WTC11 (cell line): Measurements from ENCODE around the gene ZNF185. TPM values are rescaled to one million over a fixed set of nuclear protein-coding genes. Genes with fewer than 3 reads are reported as not detected.

Source experiments
- ATAC-seq: fragments of 200-7000 bp; cut with Tn5 transposase; 2 replicates; pipeline ENCODE4 v1.10.0; 2021; ENCODE audit warnings: mild to moderate bottlenecking, moderate library complexity
- CTCF ChIA-PET: fragments of 300-600 bp; sonication (Branson Sonifier 250); formaldehyde crosslinking; loops from one replicate; lab custom pipeline; 2021; ENCODE audit warnings: antibody characterized with exemption; lab: Charles Lee
- POLR2A ChIA-PET: fragments of 350-600 bp; sonication (Branson Sonifier 250); formaldehyde crosslinking; loops from one replicate; lab custom pipeline; 2021; ENCODE audit warnings: antibody characterized with exemption; lab: Charles Lee
- DNase-seq: peaks from one replicate; pipeline ENCODE4 v3.0.0; 2021; ENCODE audit warnings: low spot score
- H3K27ac Mint-ChIP-seq: 2 replicates; pipeline ENCODE4 v1.8.0; 2021; ENCODE audit warnings: mixed read lengths
- H3K27me3 Mint-ChIP-seq: 2 replicates; pipeline ENCODE4 v1.8.0; 2021; ENCODE audit warnings: low read depth, mild to moderate bottlenecking, moderate library complexity, mixed read lengths
- H3K36me3 Mint-ChIP-seq: 2 replicates; pipeline ENCODE4 v1.8.0; 2021; ENCODE audit warnings: mixed read lengths
- H3K4me1 Mint-ChIP-seq: 2 replicates; pipeline ENCODE4 v1.8.0; 2022; ENCODE audit warnings: mixed read lengths
- H3K4me3 Mint-ChIP-seq: 2 replicates; pipeline ENCODE4 v1.8.0; 2021; ENCODE audit warnings: mild to moderate bottlenecking, moderate library complexity, mixed read lengths
- H3K9me3 Mint-ChIP-seq: 2 replicates; pipeline ENCODE4 v1.8.0; 2021; ENCODE audit warnings: mixed read lengths
- CBFB ChIP-seq: sonication (generic); formaldehyde crosslinking; IDR thresholded peaks from 2 replicates; pipeline ENCODE4 v1.8.1; 2022; ENCODE audit warnings: mild to moderate bottlenecking, low read depth, missing genetic modification reagents
- CREM ChIP-seq: sonication (generic); formaldehyde crosslinking; IDR thresholded peaks from 2 replicates; pipeline ENCODE4 v1.8.1; 2022; ENCODE audit warnings: mild to moderate bottlenecking, missing genetic modification reagents, moderate library complexity
- EMX1 ChIP-seq: fragments of 250-450 bp; sonication (Bioruptor Pico); IDR thresholded peaks from 2 replicates; pipeline ENCODE4 v1.8.0; 2021; ENCODE audit warnings: mild to moderate bottlenecking
- ESRRA ChIP-seq: sonication (generic); formaldehyde crosslinking; IDR thresholded peaks from 2 replicates; pipeline ENCODE4 v1.8.1; 2022; ENCODE audit warnings: mild to moderate bottlenecking, missing genetic modification reagents, borderline replicate concordance
- FOXK1 ChIP-seq: sonication (generic); formaldehyde crosslinking; IDR thresholded peaks from 2 replicates; pipeline ENCODE4 v1.8.0; 2022; ENCODE audit warnings: mild to moderate bottlenecking, moderate library complexity, missing genetic modification reagents
- FOXP1 ChIP-seq: sonication (generic); formaldehyde crosslinking; IDR thresholded peaks from 2 replicates; pipeline ENCODE4 v1.8.0; 2022; ENCODE audit warnings: missing genetic modification reagents, mild to moderate bottlenecking, moderate library complexity, borderline replicate concordance
- GRHL2 ChIP-seq: fragments of 250-450 bp; sonication (Bioruptor Pico); IDR thresholded peaks from 2 replicates; pipeline ENCODE4 v1.8.0; 2022; ENCODE audit warnings: mild to moderate bottlenecking, moderate library complexity; ENCODE audit not compliant: insufficient replicate concordance, severe bottlenecking
- JAZF1 ChIP-seq: fragments of 250-450 bp; sonication (Bioruptor Pico); IDR thresholded peaks from 2 replicates; pipeline ENCODE4 v1.9.0; 2021; ENCODE audit warnings: moderate library complexity, mild to moderate bottlenecking, inconsistent platforms
- MYBL2 ChIP-seq: sonication (generic); formaldehyde crosslinking; IDR thresholded peaks from 2 replicates; pipeline ENCODE4 v1.8.1; 2023; ENCODE audit warnings: mild to moderate bottlenecking, moderate library complexity, missing genetic modification reagents
- NFE2L1 ChIP-seq: sonication (generic); formaldehyde crosslinking; IDR thresholded peaks from 2 replicates; pipeline ENCODE4 v1.8.1; 2023; ENCODE audit warnings: missing genetic modification reagents
- NR1H2 ChIP-seq: sonication (generic); formaldehyde crosslinking; IDR thresholded peaks from 2 replicates; pipeline ENCODE4 v1.9.0; 2021; ENCODE audit warnings: mild to moderate bottlenecking, moderate library complexity, missing genetic modification reagents
- OVOL2 ChIP-seq: fragments of 250-450 bp; sonication (Bioruptor Pico); IDR thresholded peaks from 2 replicates; pipeline ENCODE4 v1.9.0; 2021; ENCODE audit warnings: mild to moderate bottlenecking, borderline replicate concordance
- RORB ChIP-seq: fragments of 250-450 bp; sonication (Bioruptor Pico); IDR thresholded peaks from 2 replicates; pipeline ENCODE4 v1.9.0; 2021; ENCODE audit warnings: mild to moderate bottlenecking
- SP1 ChIP-seq: sonication (generic); formaldehyde crosslinking; conservative IDR thresholded peaks from 2 replicates; pipeline ENCODE4 v1.8.1; 2022; ENCODE audit warnings: missing genetic modification reagents
- ZNF121 ChIP-seq: sonication (generic); formaldehyde crosslinking; IDR thresholded peaks from 2 replicates; pipeline ENCODE4 v1.8.0; 2023; ENCODE audit warnings: missing genetic modification reagents
- ZNF219 ChIP-seq: sonication (generic); formaldehyde crosslinking; IDR thresholded peaks from 2 replicates; pipeline ENCODE4 v1.8.0; 2023; ENCODE audit warnings: missing genetic modification reagents, mild to moderate bottlenecking, borderline replicate concordance
- ZNF317 ChIP-seq: sonication (generic); formaldehyde crosslinking; IDR thresholded peaks from 2 replicates; pipeline ENCODE4 v1.8.1; 2023; ENCODE audit warnings: low read depth, mild to moderate bottlenecking, moderate library complexity, missing genetic modification reagents, borderline replicate concordance
- ZNF423 ChIP-seq: fragments of 250-450 bp; sonication (Bioruptor Pico); IDR thresholded peaks from 2 replicates; pipeline ENCODE4 v2.1.2; 2022; ENCODE audit warnings: mild to moderate bottlenecking, moderate library complexity
- total RNA-seq: library from RNA; stranded (reverse); gene quantifications from 3 replicates; pipeline ENCODE4 v1.2.3, GENCODE V29; 2021
- TF ChIP-seq, protein P1 (sequence below): sonication (generic); formaldehyde crosslinking; IDR thresholded peaks from 2 replicates; pipeline ENCODE4 v1.8.0; 2023; ENCODE audit warnings: mild to moderate bottlenecking, missing genetic modification reagents
- TF ChIP-seq, protein P2 (sequence below): sonication (generic); formaldehyde crosslinking; IDR thresholded peaks from 2 replicates; pipeline ENCODE4 v1.8.0; 2023; ENCODE audit warnings: missing genetic modification reagents, mild to moderate bottlenecking, borderline replicate concordance
- TF ChIP-seq, protein P3 (sequence below): sonication (generic); formaldehyde crosslinking; IDR thresholded peaks from 2 replicates; pipeline ENCODE4 v1.8.0; 2022; ENCODE audit warnings: mild to moderate bottlenecking, missing genetic modification reagents
- TF ChIP-seq, protein P4 (sequence below): sonication (generic); formaldehyde crosslinking; IDR thresholded peaks from 2 replicates; pipeline ENCODE4 v1.8.1; 2022; ENCODE audit warnings: mild to moderate bottlenecking, missing genetic modification reagents, moderate library complexity, borderline replicate concordance
- TF ChIP-seq, protein P5 (sequence below): fragments of 250-450 bp; sonication (Bioruptor Pico); IDR thresholded peaks from 2 replicates; pipeline ENCODE4 v1.9.0; 2021; ENCODE audit warnings: moderate library complexity, mild to moderate bottlenecking, inconsistent platforms, borderline replicate concordance
- TF ChIP-seq, protein P6 (sequence below): fragments of 250-450 bp; sonication (Bioruptor Pico); conservative IDR thresholded peaks from 2 replicates; pipeline ENCODE4 v1.9.0; 2021; ENCODE audit warnings: mild to moderate bottlenecking

ZNF185 gene
- total RNA-seq, 1 experiment from 2014 or later, result 8.2 TPM

DNA sequence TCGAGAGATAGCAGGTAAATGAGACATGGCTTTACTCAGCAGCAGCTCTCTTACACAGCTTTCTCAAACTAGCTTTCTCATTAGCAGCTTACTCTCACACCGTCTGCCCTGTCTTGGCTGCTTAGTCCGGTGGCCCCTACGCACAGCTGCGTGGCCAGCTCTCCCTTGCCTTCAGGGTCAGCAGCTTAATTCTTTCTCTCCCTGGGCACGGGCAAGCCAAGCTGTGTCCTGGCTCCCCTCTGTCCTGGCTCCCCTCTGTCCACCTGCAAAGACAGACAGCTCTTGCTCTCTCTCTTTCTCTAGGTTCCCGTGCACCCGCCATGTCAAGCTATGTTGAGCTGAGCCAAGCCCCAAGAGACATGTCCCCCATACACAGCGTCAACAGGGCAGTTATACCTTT lies 39.4 kb downstream of the ZNF185 start (continued):
- TF ChIP-seq, protein P1, sequence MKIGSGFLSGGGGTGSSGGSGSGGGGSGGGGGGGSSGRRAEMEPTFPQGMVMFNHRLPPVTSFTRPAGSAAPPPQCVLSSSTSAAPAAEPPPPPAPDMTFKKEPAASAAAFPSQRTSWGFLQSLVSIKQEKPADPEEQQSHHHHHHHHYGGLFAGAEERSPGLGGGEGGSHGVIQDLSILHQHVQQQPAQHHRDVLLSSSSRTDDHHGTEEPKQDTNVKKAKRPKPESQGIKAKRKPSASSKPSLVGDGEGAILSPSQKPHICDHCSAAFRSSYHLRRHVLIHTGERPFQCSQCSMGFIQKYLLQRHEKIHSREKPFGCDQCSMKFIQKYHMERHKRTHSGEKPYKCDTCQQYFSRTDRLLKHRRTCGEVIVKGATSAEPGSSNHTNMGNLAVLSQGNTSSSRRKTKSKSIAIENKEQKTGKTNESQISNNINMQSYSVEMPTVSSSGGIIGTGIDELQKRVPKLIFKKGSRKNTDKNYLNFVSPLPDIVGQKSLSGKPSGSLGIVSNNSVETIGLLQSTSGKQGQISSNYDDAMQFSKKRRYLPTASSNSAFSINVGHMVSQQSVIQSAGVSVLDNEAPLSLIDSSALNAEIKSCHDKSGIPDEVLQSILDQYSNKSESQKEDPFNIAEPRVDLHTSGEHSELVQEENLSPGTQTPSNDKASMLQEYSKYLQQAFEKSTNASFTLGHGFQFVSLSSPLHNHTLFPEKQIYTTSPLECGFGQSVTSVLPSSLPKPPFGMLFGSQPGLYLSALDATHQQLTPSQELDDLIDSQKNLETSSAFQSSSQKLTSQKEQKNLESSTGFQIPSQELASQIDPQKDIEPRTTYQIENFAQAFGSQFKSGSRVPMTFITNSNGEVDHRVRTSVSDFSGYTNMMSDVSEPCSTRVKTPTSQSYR, result no peak
- TF ChIP-seq, protein P2, sequence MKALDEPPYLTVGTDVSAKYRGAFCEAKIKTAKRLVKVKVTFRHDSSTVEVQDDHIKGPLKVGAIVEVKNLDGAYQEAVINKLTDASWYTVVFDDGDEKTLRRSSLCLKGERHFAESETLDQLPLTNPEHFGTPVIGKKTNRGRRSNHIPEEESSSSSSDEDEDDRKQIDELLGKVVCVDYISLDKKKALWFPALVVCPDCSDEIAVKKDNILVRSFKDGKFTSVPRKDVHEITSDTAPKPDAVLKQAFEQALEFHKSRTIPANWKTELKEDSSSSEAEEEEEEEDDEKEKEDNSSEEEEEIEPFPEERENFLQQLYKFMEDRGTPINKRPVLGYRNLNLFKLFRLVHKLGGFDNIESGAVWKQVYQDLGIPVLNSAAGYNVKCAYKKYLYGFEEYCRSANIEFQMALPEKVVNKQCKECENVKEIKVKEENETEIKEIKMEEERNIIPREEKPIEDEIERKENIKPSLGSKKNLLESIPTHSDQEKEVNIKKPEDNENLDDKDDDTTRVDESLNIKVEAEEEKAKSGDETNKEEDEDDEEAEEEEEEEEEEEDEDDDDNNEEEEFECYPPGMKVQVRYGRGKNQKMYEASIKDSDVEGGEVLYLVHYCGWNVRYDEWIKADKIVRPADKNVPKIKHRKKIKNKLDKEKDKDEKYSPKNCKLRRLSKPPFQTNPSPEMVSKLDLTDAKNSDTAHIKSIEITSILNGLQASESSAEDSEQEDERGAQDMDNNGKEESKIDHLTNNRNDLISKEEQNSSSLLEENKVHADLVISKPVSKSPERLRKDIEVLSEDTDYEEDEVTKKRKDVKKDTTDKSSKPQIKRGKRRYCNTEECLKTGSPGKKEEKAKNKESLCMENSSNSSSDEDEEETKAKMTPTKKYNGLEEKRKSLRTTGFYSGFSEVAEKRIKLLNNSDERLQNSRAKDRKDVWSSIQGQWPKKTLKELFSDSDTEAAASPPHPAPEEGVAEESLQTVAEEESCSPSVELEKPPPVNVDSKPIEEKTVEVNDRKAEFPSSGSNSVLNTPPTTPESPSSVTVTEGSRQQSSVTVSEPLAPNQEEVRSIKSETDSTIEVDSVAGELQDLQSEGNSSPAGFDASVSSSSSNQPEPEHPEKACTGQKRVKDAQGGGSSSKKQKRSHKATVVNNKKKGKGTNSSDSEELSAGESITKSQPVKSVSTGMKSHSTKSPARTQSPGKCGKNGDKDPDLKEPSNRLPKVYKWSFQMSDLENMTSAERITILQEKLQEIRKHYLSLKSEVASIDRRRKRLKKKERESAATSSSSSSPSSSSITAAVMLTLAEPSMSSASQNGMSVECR (CRISPR knock-in tag), result no peak
- no peak for TF ChIP-seq ZNF317 (CRISPR knock-in tag)

DNA sequence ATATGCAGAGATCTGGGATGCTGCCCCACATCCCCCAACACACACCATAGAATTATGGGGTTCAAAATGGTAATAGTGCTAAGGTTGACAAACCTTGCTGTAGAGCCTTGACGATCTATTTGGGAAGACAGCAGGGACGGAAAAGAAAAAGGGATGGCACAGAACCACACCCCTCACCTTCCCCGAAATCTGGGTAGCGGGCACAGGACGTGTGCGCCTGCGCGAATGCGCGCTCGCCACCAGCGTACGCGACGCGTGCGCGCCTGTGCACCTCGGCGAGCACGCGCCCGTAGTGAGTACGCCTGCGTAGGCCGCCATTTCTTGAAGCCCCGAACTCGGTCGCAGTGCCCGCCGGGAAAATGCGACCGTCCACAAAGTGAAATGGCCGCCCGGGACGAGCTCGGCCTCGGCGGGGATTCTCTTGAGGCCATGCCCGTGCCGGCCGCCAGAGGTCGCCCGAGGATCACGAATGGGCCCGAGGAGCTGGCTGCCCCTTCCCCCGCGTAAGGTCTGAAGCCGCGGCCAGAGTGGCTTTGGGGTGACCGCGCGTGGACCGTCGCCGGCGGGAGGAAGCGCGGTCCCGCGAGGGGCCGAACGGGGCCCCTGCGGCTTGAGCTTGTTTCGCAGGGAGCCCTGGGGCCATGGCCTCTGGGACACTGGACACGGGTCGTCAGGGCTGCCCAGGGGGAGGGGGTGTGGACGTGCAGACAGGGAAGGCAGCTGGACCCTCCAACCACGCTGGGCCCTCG lies 43.6 kb downstream of the ZNF185 start:
- H3K27me3 Mint-ChIP-seq, result peaks cover 3% of the 10 kb centered on the region
- ChIA-PET CTCF (interaction anchor here (0.6 to 2.6 kb wide), 27 partner anchors 9 to 743 kb away, joined by 3 to 14 read pairs (median 4); partner anchors contain the start of genes CETN2 and NSDHL), POLR2A (interaction anchor here (0.5 kb wide), 1 partner anchor 606 kb away, joined by 3 read pairs; no protein-coding TSS in a partner anchor)
- no peaks in the 10 kb centered on the region for H3K9me3 Mint-ChIP-seq
- H3K4me3 Mint-ChIP-seq, result peak overlapping the region; percentile 67
- no peaks in the 10 kb centered on the region for H3K36me3 Mint-ChIP-seq
- ATAC-seq (peak; percentile 85), DNase-seq (peak; percentile 84)
- H3K4me1 Mint-ChIP-seq, result peaks cover 12% of the 10 kb centered on the region
- no peak overlapping the region; the same call in 1 of the 2 replicates for H3K27ac Mint-ChIP-seq
- no peak for TF ChIP-seq NR1H2 (CRISPR knock-in tag)
- no peak for TF ChIP-seq ZNF423 (CRISPR knock-in tag)
- TF ChIP-seq EMX1 (CRISPR knock-in tag), result no peak
- no peak for TF ChIP-seq ZNF121 (CRISPR knock-in tag)
- 0 out of 2 replicates have a peak, but pooled peaks have one; percentile 26 for TF ChIP-seq ESRRA (CRISPR knock-in tag)
- 0 out of 2 replicates have a peak, but pooled peaks have one; percentile 49 for TF ChIP-seq FOXP1 (CRISPR knock-in tag)
- no peak for TF ChIP-seq JAZF1 (CRISPR knock-in tag)
- peak; percentile 15; the same call in 1 of the 2 replicates for TF ChIP-seq MYBL2 (CRISPR knock-in tag)
- TF ChIP-seq, protein P3, sequence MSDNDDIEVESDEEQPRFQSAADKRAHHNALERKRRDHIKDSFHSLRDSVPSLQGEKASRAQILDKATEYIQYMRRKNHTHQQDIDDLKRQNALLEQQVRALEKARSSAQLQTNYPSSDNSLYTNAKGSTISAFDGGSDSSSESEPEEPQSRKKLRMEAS, result peak; percentile 76
- no peak for TF ChIP-seq OVOL2 (CRISPR knock-in tag)
- no peak for TF ChIP-seq GRHL2 (CRISPR knock-in tag)
- TF ChIP-seq, protein P4, sequence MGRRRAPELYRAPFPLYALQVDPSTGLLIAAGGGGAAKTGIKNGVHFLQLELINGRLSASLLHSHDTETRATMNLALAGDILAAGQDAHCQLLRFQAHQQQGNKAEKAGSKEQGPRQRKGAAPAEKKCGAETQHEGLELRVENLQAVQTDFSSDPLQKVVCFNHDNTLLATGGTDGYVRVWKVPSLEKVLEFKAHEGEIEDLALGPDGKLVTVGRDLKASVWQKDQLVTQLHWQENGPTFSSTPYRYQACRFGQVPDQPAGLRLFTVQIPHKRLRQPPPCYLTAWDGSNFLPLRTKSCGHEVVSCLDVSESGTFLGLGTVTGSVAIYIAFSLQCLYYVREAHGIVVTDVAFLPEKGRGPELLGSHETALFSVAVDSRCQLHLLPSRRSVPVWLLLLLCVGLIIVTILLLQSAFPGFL, result no peak
- TF ChIP-seq FOXK1 (CRISPR knock-in tag), result peak; percentile 95
- TF ChIP-seq, protein P5, sequence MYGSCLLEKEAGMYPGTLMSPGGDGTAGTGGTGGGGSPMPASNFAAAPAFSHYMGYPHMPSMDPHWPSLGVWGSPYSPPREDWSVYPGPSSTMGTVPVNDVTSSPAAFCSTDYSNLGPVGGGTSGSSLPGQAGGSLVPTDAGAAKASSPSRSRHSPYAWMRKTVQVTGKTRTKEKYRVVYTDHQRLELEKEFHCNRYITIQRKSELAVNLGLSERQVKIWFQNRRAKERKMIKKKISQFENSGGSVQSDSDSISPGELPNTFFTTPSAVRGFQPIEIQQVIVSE (CRISPR knock-in tag), result no peak
- no peak for TF ChIP-seq CREM (CRISPR knock-in tag)
- no peak for TF ChIP-seq CBFB (CRISPR knock-in tag)
- TF ChIP-seq SP1 (CRISPR knock-in tag), result 0 out of 2 replicates have a peak, but pooled peaks have one; percentile 21
- TF ChIP-seq RORB (CRISPR knock-in tag), result no peak
- TF ChIP-seq ZNF219 (CRISPR knock-in tag), result no peak
- TF ChIP-seq, protein P6, sequence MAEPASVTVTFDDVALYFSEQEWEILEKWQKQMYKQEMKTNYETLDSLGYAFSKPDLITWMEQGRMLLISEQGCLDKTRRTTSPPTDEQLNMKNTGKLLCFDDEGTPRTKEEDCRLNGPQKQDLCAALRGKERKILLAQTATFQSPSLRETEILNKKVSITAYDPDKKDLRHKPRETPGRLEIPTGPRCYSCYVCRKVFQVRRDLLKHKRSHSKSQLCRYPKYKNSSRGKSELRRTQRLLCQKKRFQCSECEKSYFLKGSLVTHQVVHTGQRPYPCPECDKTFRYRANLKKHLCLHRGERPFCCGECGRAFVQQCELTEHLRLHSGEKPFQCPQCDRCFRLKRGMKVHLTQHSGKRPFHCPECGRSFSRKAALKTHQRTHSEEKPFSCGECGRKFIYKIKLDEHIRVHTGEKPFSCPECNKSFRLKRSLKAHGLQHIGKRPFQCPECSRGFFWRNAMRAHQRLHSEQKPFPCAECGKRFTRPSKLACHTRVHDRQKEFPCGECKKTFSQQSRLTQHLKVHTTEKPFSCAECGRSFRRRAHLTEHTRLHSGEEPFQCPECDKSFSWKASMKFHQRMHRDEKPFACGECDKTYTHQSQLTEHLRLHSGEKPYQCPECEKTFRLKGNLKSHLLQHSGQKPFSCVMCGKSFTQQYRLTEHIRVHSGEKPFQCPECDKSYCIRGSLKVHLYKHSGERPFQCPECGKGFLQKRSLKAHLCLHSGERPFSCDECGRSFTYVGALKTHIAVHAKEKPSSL, result no peak
- TF ChIP-seq NFE2L1 (CRISPR knock-in tag), result no peak
